Measurements from ENCODE around the gene ZNF414. TPM values are rescaled to one million over a fixed set of nuclear protein-coding genes. Genes with fewer than 3 reads are reported as not detected.

The ZNF414 gene
- total and polyA plus RNA-seq, 9 of the 15 experiments (the other 6 are each of a cell fraction or from before 2014, with no cell fraction given) = 0.03 to 27.2 (median 2.2) TPM; not detected in 2

GRCh38 chr19:8513687-8514504, at the start of gene ZNF414 (continued):
- TF ChIP-seq ATF4 (CRISPR knock-in tag; IDR thresholded peaks at IDR 0.05) = peak; percentile 76
- peak; percentile 89 for TF ChIP-seq GABPB1 (CRISPR knock-in tag; IDR thresholded peaks at IDR 0.05)
- TF ChIP-seq CCNT2 (IDR thresholded peaks at IDR 0.05; ENCODE audit: borderline replicate concordance, extremely low read depth, insufficient read length, low read depth, low read length) = peak; percentile 80
- no peak; a peak in 1 of 4 replicates for TF ChIP-seq SRF (CRISPR knock-in tag; IDR thresholded peaks at IDR 0.05)
- TF ChIP-seq REST (IDR thresholded peaks at IDR 0.05; ENCODE audit: borderline replicate concordance) = peak; percentile 90
- TF ChIP-seq REST (CRISPR knock-in tag; IDR thresholded peaks at IDR 0.05; ENCODE audit: low read depth) = no peak
- no peak for TF ChIP-seq PRDM10 (IDR thresholded peaks at IDR 0.05; ENCODE audit: partially characterized antibody)
- no peak for TF ChIP-seq SMARCC2 (IDR thresholded peaks at IDR 0.05; ENCODE audit: low read depth)
- no peak for TF ChIP-seq RNF2 (IDR thresholded peaks at IDR 0.05)
- no peak for TF ChIP-seq ZNF274 (IDR thresholded peaks at IDR 0.05; ENCODE audit: borderline replicate concordance, low read depth, low read length)
- TF ChIP-seq LEF1 (IDR thresholded peaks at IDR 0.05) = peak; percentile 52; the same call in 1 of the 2 replicates
- TF ChIP-seq ARNT (IDR thresholded peaks at IDR 0.05) = peak in 1 of 2 experiments; percentile 31; a peak in 2 of 4 replicates

Measured in K562 (cell line).